ENCODE measurements around the gene DYRK4. TPM values are rescaled to one million over a fixed set of nuclear protein-coding genes. Genes with fewer than 3 reads are reported as not detected.
A peak's percentile ranks its signal among the peaks of the same experiment; 100 is the strongest.

The DYRK4 gene
- polyA plus RNA-seq, 4 donors, result 23.7 to 63.3 (median 28.9) TPM

GRCh38 chr12:4555804-4556203 is 6.2 kb upstream of the DYRK4 start:
- 84 to 90% (median 90%) methylated on average over 2 of the region's 2 CpGs for WGBS, 3 donors
- DNase-seq, result no peak
- Histone ChIP-seq H3K4me3 (ENCODE audit: low read depth in 1 of 3, low read length in 3 of 3) (no peak overlapping the region), H3K4me1 (ENCODE audit: control insufficient read depth in 3 of 3, insufficient read depth in 2 of 3, low read depth in 1 of 3, low read length in 2 of 3) (no peaks in the 10 kb centered on the region), H3K36me3 (ENCODE audit: control insufficient read depth in 3 of 3, insufficient read depth in 2 of 3, low read depth in 1 of 3, low read length in 3 of 3) (no peaks in the 10 kb centered on the region), H3K27me3 (ENCODE audit: control insufficient read depth in 3 of 3, insufficient read depth in 3 of 3, low read length in 3 of 3) (no peaks in the 10 kb centered on the region), H3K27ac (ENCODE audit: low read depth in 1 of 3, low read length in 2 of 3) (no peak overlapping the region), H3K9me3 (ENCODE audit: control insufficient read depth in 2 of 2, insufficient read depth in 1 of 2, low read depth in 1 of 2, low read length in 1 of 2) (no peaks in the 10 kb centered on the region)
- FAIRE-seq, result no peak

GRCh38 chr12:4556735-4557530 is 5.1 kb upstream of the DYRK4 start:
- WGBS, 3 donors, result 90 to 93% (median 91%) methylated on average over 2 of the region's 2 CpGs
- Histone ChIP-seq H3K36me3 (ENCODE audit: control insufficient read depth in 3 of 3, insufficient read depth in 2 of 3, low read depth in 1 of 3, low read length in 3 of 3) (no peaks in the 10 kb centered on the region), H3K9me3 (ENCODE audit: control insufficient read depth in 2 of 2, insufficient read depth in 1 of 2, low read depth in 1 of 2, low read length in 1 of 2) (no peaks in the 10 kb centered on the region), H3K27ac (ENCODE audit: low read depth in 1 of 3, low read length in 2 of 3) (no peak overlapping the region), H3K4me1 (ENCODE audit: control insufficient read depth in 3 of 3, insufficient read depth in 2 of 3, low read depth in 1 of 3, low read length in 2 of 3) (peaks cover 0 to 5% (median 0%) of the 10 kb centered on the region in 3 donors), H3K27me3 (ENCODE audit: control insufficient read depth in 3 of 3, insufficient read depth in 3 of 3, low read length in 3 of 3) (no peaks in the 10 kb centered on the region), H3K4me3 (ENCODE audit: low read depth in 1 of 3, low read length in 3 of 3) (no peak overlapping the region)
- FAIRE-seq (no peak), DNase-seq (no peak)

- no peak for DNase-seq
- no peaks in the 10 kb centered on the region for H3K9me3 ChIP-seq (ENCODE audit: control insufficient read depth in 2 of 2, insufficient read depth in 1 of 2, low read depth in 1 of 2, low read length in 1 of 2)
- no peaks in the 10 kb centered on the region for H3K36me3 ChIP-seq (ENCODE audit: control insufficient read depth in 3 of 3, insufficient read depth in 2 of 3, low read depth in 1 of 3, low read length in 3 of 3)
- H3K4me3 ChIP-seq (ENCODE audit: low read depth in 1 of 3, low read length in 3 of 3), result no peak overlapping the region
- H3K27me3 ChIP-seq (ENCODE audit: control insufficient read depth in 3 of 3, insufficient read depth in 3 of 3, low read length in 3 of 3), result no peaks in the 10 kb centered on the region
- peaks cover 0 to 11% (median 0%) of the 10 kb centered on the region in 3 donors for H3K4me1 ChIP-seq (ENCODE audit: control insufficient read depth in 3 of 3, insufficient read depth in 2 of 3, low read depth in 1 of 3, low read length in 2 of 3)
- 86 to 93% (median 89%) methylated on average over 5 of the region's 5 CpGs for WGBS, 3 donors
- no peak overlapping the region for H3K27ac ChIP-seq (ENCODE audit: low read depth in 1 of 3, low read length in 2 of 3)
- FAIRE-seq, result no peak
Observed at GRCh38 chr12:4557586-4557985, 4.4 kb upstream of the DYRK4 start.

- no peak for FAIRE-seq
- Histone ChIP-seq H3K36me3 (ENCODE audit: control insufficient read depth in 3 of 3, insufficient read depth in 2 of 3, low read depth in 1 of 3, low read length in 3 of 3) (no peaks in the 10 kb centered on the region), H3K4me3 (ENCODE audit: low read depth in 1 of 3, low read length in 3 of 3) (no peak overlapping the region), H3K27ac (ENCODE audit: low read depth in 1 of 3, low read length in 2 of 3) (no peak overlapping the region), H3K4me1 (ENCODE audit: control insufficient read depth in 3 of 3, insufficient read depth in 2 of 3, low read depth in 1 of 3, low read length in 2 of 3) (peaks cover 0 to 11% (median 0%) of the 10 kb centered on the region in 3 donors), H3K9me3 (ENCODE audit: control insufficient read depth in 2 of 2, insufficient read depth in 1 of 2, low read depth in 1 of 2, low read length in 1 of 2) (no peaks in the 10 kb centered on the region), H3K27me3 (ENCODE audit: control insufficient read depth in 3 of 3, insufficient read depth in 3 of 3, low read length in 3 of 3) (peaks cover 0 to 3% (median 0%) of the 10 kb centered on the region in 3 donors)
- 93 to 100% (median 94%) methylated on average over 2 of the region's 2 CpGs for WGBS, 3 donors
- DNase-seq, result no peak
Observed at GRCh38 chr12:4558171-4558570, 3.8 kb upstream of the DYRK4 start.

GRCh38 chr12:4563336-4563735 is 1.3 kb downstream of the DYRK4 start:
- 67 to 81% (median 79%) methylated on average over 3 of the region's 3 CpGs for WGBS, 3 donors
- Histone ChIP-seq H3K27ac (ENCODE audit: low read depth in 1 of 3, low read length in 2 of 3) (no peak overlapping the region), H3K4me3 (ENCODE audit: low read depth in 1 of 3, low read length in 3 of 3) (no peak overlapping the region), H3K4me1 (ENCODE audit: control insufficient read depth in 3 of 3, insufficient read depth in 2 of 3, low read depth in 1 of 3, low read length in 2 of 3) (peaks cover 0 to 11% (median 0%) of the 10 kb centered on the region in 3 donors), H3K36me3 (ENCODE audit: control insufficient read depth in 3 of 3, insufficient read depth in 2 of 3, low read depth in 1 of 3, low read length in 3 of 3) (no peaks in the 10 kb centered on the region), H3K9me3 (ENCODE audit: control insufficient read depth in 2 of 2, insufficient read depth in 1 of 2, low read depth in 1 of 2, low read length in 1 of 2) (no peaks in the 10 kb centered on the region), H3K27me3 (ENCODE audit: control insufficient read depth in 3 of 3, insufficient read depth in 3 of 3, low read length in 3 of 3) (peaks cover 0 to 4% (median 0%) of the 10 kb centered on the region in 3 donors)
- DNase-seq (no peak), FAIRE-seq (no peak)

GRCh38 chr12:4564818-4565217 is 2.8 kb downstream of the DYRK4 start:
- no peak overlapping the region for H3K27ac ChIP-seq (ENCODE audit: low read depth in 1 of 3, low read length in 2 of 3)
- 47 to 53% (median 47%) methylated on average over 5 of the region's 5 CpGs for WGBS, 3 donors

GRCh38 chr12:4566474-4566873 is 4.5 kb downstream of the DYRK4 start:
- Histone ChIP-seq H3K9me3 (ENCODE audit: control insufficient read depth in 2 of 2, insufficient read depth in 1 of 2, low read depth in 1 of 2, low read length in 1 of 2) (no peaks in the 10 kb centered on the region), H3K36me3 (ENCODE audit: control insufficient read depth in 3 of 3, insufficient read depth in 2 of 3, low read depth in 1 of 3, low read length in 3 of 3) (no peaks in the 10 kb centered on the region), H3K4me1 (ENCODE audit: control insufficient read depth in 3 of 3, insufficient read depth in 2 of 3, low read depth in 1 of 3, low read length in 2 of 3) (peaks cover 0 to 10% (median 0%) of the 10 kb centered on the region in 3 donors), H3K4me3 (ENCODE audit: low read depth in 1 of 3, low read length in 3 of 3) (no peak overlapping the region), H3K27me3 (ENCODE audit: control insufficient read depth in 3 of 3, insufficient read depth in 3 of 3, low read length in 3 of 3) (peaks cover 0 to 4% (median 0%) of the 10 kb centered on the region in 3 donors), H3K27ac (ENCODE audit: low read depth in 1 of 3, low read length in 2 of 3) (no peak overlapping the region)
- 73 to 88% (median 81%) methylated on average over 2 of the region's 2 CpGs for WGBS, 3 donors
- FAIRE-seq (no peak), DNase-seq (no peak)

More at GRCh38 chr12:4564818-4565217, 2.8 kb downstream of the DYRK4 start:
- no peak for FAIRE-seq
- Histone ChIP-seq H3K9me3 (ENCODE audit: control insufficient read depth in 2 of 2, insufficient read depth in 1 of 2, low read depth in 1 of 2, low read length in 1 of 2) (no peaks in the 10 kb centered on the region), H3K27me3 (ENCODE audit: control insufficient read depth in 3 of 3, insufficient read depth in 3 of 3, low read length in 3 of 3) (peaks cover 0 to 4% (median 0%) of the 10 kb centered on the region in 3 donors), H3K4me1 (ENCODE audit: control insufficient read depth in 3 of 3, insufficient read depth in 2 of 3, low read depth in 1 of 3, low read length in 2 of 3) (peaks cover 0 to 11% (median 0%) of the 10 kb centered on the region in 3 donors), H3K36me3 (ENCODE audit: control insufficient read depth in 3 of 3, insufficient read depth in 2 of 3, low read depth in 1 of 3, low read length in 3 of 3) (no peaks in the 10 kb centered on the region), H3K4me3 (ENCODE audit: low read depth in 1 of 3, low read length in 3 of 3) (no peak overlapping the region)
- DNase-seq, result no peak

- Histone ChIP-seq H3K4me1 (ENCODE audit: control insufficient read depth in 3 of 3, insufficient read depth in 2 of 3, low read depth in 1 of 3, low read length in 2 of 3) (peaks cover 0 to 2% (median 0%) of the 10 kb centered on the region in 3 donors), H3K27ac (ENCODE audit: low read depth in 1 of 3, low read length in 2 of 3) (no peak overlapping the region), H3K27me3 (ENCODE audit: control insufficient read depth in 3 of 3, insufficient read depth in 3 of 3, low read length in 3 of 3) (peaks cover 0 to 4% (median 0%) of the 10 kb centered on the region in 3 donors), H3K9me3 (ENCODE audit: control insufficient read depth in 2 of 2, insufficient read depth in 1 of 2, low read depth in 1 of 2, low read length in 1 of 2) (no peaks in the 10 kb centered on the region), H3K4me3 (ENCODE audit: low read depth in 1 of 3, low read length in 3 of 3) (no peak overlapping the region), H3K36me3 (ENCODE audit: control insufficient read depth in 3 of 3, insufficient read depth in 2 of 3, low read depth in 1 of 3, low read length in 3 of 3) (no peaks in the 10 kb centered on the region)
- FAIRE-seq (no peak), DNase-seq (peak in 1 of 2 donors; percentile 17)
- WGBS, 3 donors, result 76 to 88% (median 82%) methylated on average over 3 of the region's 3 CpGs
Observed at GRCh38 chr12:4567073-4567881, 5.3 kb downstream of the DYRK4 start.

All from small intestine (tissue), 7 donors.